HG03439 (cell line): ENCODE measurements around the gene OAS2.
"Not testable (repeated sequence)": the region's sequence is repeated elsewhere in the genome, so short reads cannot be mapped to it uniquely, and the experiment has no call there.

Experiments used
- ATAC-seq: cut with Tn5 transposase; IDR thresholded peaks from one replicate; pipeline ENCODE4 v1.9.1; 2021; ENCODE audit warnings: mild to moderate bottlenecking, moderate library complexity; ENCODE audit not compliant: unreplicated experiment

OAS2 gene

GRCh38 chr12:112980491-112981158 lies 2.3 kb downstream of the OAS2 start:
- ATAC-seq = no peak

GRCh38 chr12:112985642-112986290 lies 7.4 kb downstream of the OAS2 start:
- no peak for ATAC-seq

- ATAC-seq = no peak
These were observed 8.0 kb downstream of the OAS2 start for GRCh38 chr12:112986291-112986800.

- ATAC-seq = no peak
These were observed 9.2 kb downstream of the OAS2 start for GRCh38 chr12:112987561-112987960.

GRCh38 chr12:112988224-112988623 lies 9.9 kb downstream of the OAS2 start:
- ATAC-seq = no peak

- not testable (repeated sequence) for ATAC-seq
These were observed 10.6 kb downstream of the OAS2 start for GRCh38 chr12:112988823-112989385.

- no peak for ATAC-seq
These were observed 11.5 kb downstream of the OAS2 start for GRCh38 chr12:112989806-112990205.

- no peak for ATAC-seq
These were observed 14.5 kb downstream of the OAS2 start for GRCh38 chr12:112992541-112993398.

GRCh38 chr12:112995008-112995407 lies 16.7 kb downstream of the OAS2 start:
- ATAC-seq = no peak

- no peak for ATAC-seq
These were observed 18.2 kb downstream of the OAS2 start for GRCh38 chr12:112996501-112996900.

- no peak for ATAC-seq
These were observed 19.2 kb downstream of the OAS2 start for GRCh38 chr12:112997506-112997905.

GRCh38 chr12:112998987-112999767 lies 20.9 kb downstream of the OAS2 start:
- peak; percentile 82 for ATAC-seq

GRCh38 chr12:113000433-113000832 lies 22.1 kb downstream of the OAS2 start:
- ATAC-seq = no peak

- no peak for ATAC-seq
These were observed 23.8 kb downstream of the OAS2 start for GRCh38 chr12:113002155-113002554.

- no peak for ATAC-seq
These were observed 24.4 kb downstream of the OAS2 start for GRCh38 chr12:113002676-113003075.

- no peak for ATAC-seq
These were observed 25.3 kb downstream of the OAS2 start for GRCh38 chr12:113003636-113004035.

GRCh38 chr12:113005762-113006161 lies 27.4 kb downstream of the OAS2 start:
- ATAC-seq = no peak

- ATAC-seq = no peak
These were observed 27.9 kb downstream of the OAS2 start for GRCh38 chr12:113006206-113006605.

GRCh38 chr12:113006641-113007040 lies 28.3 kb downstream of the OAS2 start:
- ATAC-seq = no peak

- ATAC-seq = no peak
These were observed 28.8 kb downstream of the OAS2 start for GRCh38 chr12:113007166-113007565.
